ENCODE results near the gene SLC16A2. TPM values are rescaled to one million over a fixed set of nuclear protein-coding genes. Genes with fewer than 3 reads are reported as not detected.
"Not testable (repeated sequence)": the region's sequence is repeated elsewhere in the genome, so short reads cannot be mapped to it uniquely, and the experiment has no call there.

Gene SLC16A2
- polyA plus RNA-seq, 4 donors, result 0.27 to 5.1 (median 1.6) TPM

- 83 to 93% (median 86%) methylated on average over 4 of the region's 4 CpGs for WGBS, 3 donors
- H3K27ac ChIP-seq (ENCODE audit: low read depth in 1 of 3, low read length in 2 of 3), result no peak overlapping the region
- H3K27me3 ChIP-seq (ENCODE audit: control insufficient read depth in 3 of 3, insufficient read depth in 3 of 3, low read length in 3 of 3), result no peaks in the 10 kb centered on the region
- H3K4me1 ChIP-seq (ENCODE audit: control insufficient read depth in 3 of 3, insufficient read depth in 2 of 3, low read depth in 1 of 3, low read length in 2 of 3), result no peaks in the 10 kb centered on the region
- H3K36me3 ChIP-seq (ENCODE audit: control insufficient read depth in 3 of 3, insufficient read depth in 2 of 3, low read depth in 1 of 3, low read length in 3 of 3), result no peaks in the 10 kb centered on the region
- DNase-seq (no peak), FAIRE-seq (no peak)
- no peaks in the 10 kb centered on the region for H3K9me3 ChIP-seq (ENCODE audit: control insufficient read depth in 2 of 2, insufficient read depth in 1 of 2, low read depth in 1 of 2, low read length in 1 of 2)
- H3K4me3 ChIP-seq (ENCODE audit: low read depth in 1 of 3, low read length in 3 of 3), result no peak overlapping the region
Observed at GRCh38 chrX:74461384-74461783, 40.1 kb downstream of the SLC16A2 start.

DNA sequence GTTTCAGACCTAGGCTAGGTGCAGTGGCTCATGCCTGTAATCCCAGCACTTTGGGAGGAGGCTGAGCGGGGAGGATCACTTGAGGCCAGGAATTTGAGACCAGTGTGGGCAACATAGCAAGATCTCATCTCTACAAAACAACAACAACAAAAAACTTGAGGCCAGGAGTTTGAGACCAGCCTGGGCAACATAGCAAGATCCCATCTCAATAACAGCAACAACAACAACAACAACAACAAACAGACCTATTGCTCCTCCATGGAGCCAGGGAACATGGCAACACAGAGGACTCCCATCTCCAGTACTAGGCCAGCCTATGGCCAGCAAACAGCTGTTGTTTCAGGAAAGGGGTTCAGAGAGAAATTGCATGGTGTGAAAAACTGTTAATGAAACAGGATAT, 43.4 kb downstream of the SLC16A2 start:
- DNase-seq, result no peak
- no peaks in the 10 kb centered on the region for H3K4me1 ChIP-seq (ENCODE audit: control insufficient read depth in 3 of 3, insufficient read depth in 2 of 3, low read depth in 1 of 3, low read length in 2 of 3)
- H3K27me3 ChIP-seq (ENCODE audit: control insufficient read depth in 3 of 3, insufficient read depth in 3 of 3, low read length in 3 of 3), result no peaks in the 10 kb centered on the region
- no peaks in the 10 kb centered on the region for H3K9me3 ChIP-seq (ENCODE audit: control insufficient read depth in 2 of 2, insufficient read depth in 1 of 2, low read depth in 1 of 2, low read length in 1 of 2)
- H3K4me3 ChIP-seq (ENCODE audit: low read depth in 1 of 3, low read length in 3 of 3), result no peak overlapping the region
- 87 to 100% (median 100%) methylated on average over 1 of the region's 1 CpG for WGBS, 3 donors
- no peak overlapping the region for H3K27ac ChIP-seq (ENCODE audit: low read depth in 1 of 3, low read length in 2 of 3)
- no peak for FAIRE-seq
- H3K36me3 ChIP-seq (ENCODE audit: control insufficient read depth in 3 of 3, insufficient read depth in 2 of 3, low read depth in 1 of 3, low read length in 3 of 3), result no peaks in the 10 kb centered on the region

GRCh38 chrX:74465424-74465823, 44.1 kb downstream of the SLC16A2 start:
- FAIRE-seq, result no peak
- 83 to 100% (median 83%) methylated on average over 1 of the region's 1 CpG for WGBS, 3 donors
- Histone ChIP-seq H3K9me3 (ENCODE audit: control insufficient read depth in 2 of 2, insufficient read depth in 1 of 2, low read depth in 1 of 2, low read length in 1 of 2) (no peaks in the 10 kb centered on the region), H3K27ac (ENCODE audit: low read depth in 1 of 3, low read length in 2 of 3) (no peak overlapping the region), H3K4me3 (ENCODE audit: low read depth in 1 of 3, low read length in 3 of 3) (no peak overlapping the region), H3K4me1 (ENCODE audit: control insufficient read depth in 3 of 3, insufficient read depth in 2 of 3, low read depth in 1 of 3, low read length in 2 of 3) (no peaks in the 10 kb centered on the region), H3K27me3 (ENCODE audit: control insufficient read depth in 3 of 3, insufficient read depth in 3 of 3, low read length in 3 of 3) (no peaks in the 10 kb centered on the region), H3K36me3 (ENCODE audit: control insufficient read depth in 3 of 3, insufficient read depth in 2 of 3, low read depth in 1 of 3, low read length in 3 of 3) (no peaks in the 10 kb centered on the region)
- DNase-seq, result no peak

GRCh38 chrX:74467656-74468055, 46.4 kb downstream of the SLC16A2 start:
- no peaks in the 10 kb centered on the region for H3K36me3 ChIP-seq (ENCODE audit: control insufficient read depth in 3 of 3, insufficient read depth in 2 of 3, low read depth in 1 of 3, low read length in 3 of 3)
- H3K27me3 ChIP-seq (ENCODE audit: control insufficient read depth in 3 of 3, insufficient read depth in 3 of 3, low read length in 3 of 3), result no peaks in the 10 kb centered on the region
- H3K4me1 ChIP-seq (ENCODE audit: control insufficient read depth in 3 of 3, insufficient read depth in 2 of 3, low read depth in 1 of 3, low read length in 2 of 3), result no peaks in the 10 kb centered on the region
- no peaks in the 10 kb centered on the region for H3K9me3 ChIP-seq (ENCODE audit: control insufficient read depth in 2 of 2, insufficient read depth in 1 of 2, low read depth in 1 of 2, low read length in 1 of 2)
- no peak overlapping the region for H3K27ac ChIP-seq (ENCODE audit: low read depth in 1 of 3, low read length in 2 of 3)
- FAIRE-seq (no peak), DNase-seq (no peak)
- H3K4me3 ChIP-seq (ENCODE audit: low read depth in 1 of 3, low read length in 3 of 3), result no peak overlapping the region

- not testable (repeated sequence) for H3K9me3 ChIP-seq (ENCODE audit: control insufficient read depth in 2 of 2, insufficient read depth in 1 of 2, low read depth in 1 of 2, low read length in 1 of 2); DNase-seq; H3K27me3 ChIP-seq (ENCODE audit: control insufficient read depth in 3 of 3, insufficient read depth in 3 of 3, low read length in 3 of 3); H3K4me1 ChIP-seq (ENCODE audit: control insufficient read depth in 3 of 3, insufficient read depth in 2 of 3, low read depth in 1 of 3, low read length in 2 of 3); H3K27ac ChIP-seq (ENCODE audit: low read depth in 1 of 3, low read length in 2 of 3); H3K36me3 ChIP-seq (ENCODE audit: control insufficient read depth in 3 of 3, insufficient read depth in 2 of 3, low read depth in 1 of 3, low read length in 3 of 3); H3K4me3 ChIP-seq (ENCODE audit: low read depth in 1 of 3, low read length in 3 of 3); FAIRE-seq
- 56 to 83% (median 80%) methylated on average over 2 of the region's 2 CpGs for WGBS, 3 donors
Observed at GRCh38 chrX:74473116-74473515, 51.8 kb downstream of the SLC16A2 start.

- Histone ChIP-seq H3K27me3 (ENCODE audit: control insufficient read depth in 3 of 3, insufficient read depth in 3 of 3, low read length in 3 of 3) (no peaks in the 10 kb centered on the region), H3K4me1 (ENCODE audit: control insufficient read depth in 3 of 3, insufficient read depth in 2 of 3, low read depth in 1 of 3, low read length in 2 of 3) (no peaks in the 10 kb centered on the region), H3K4me3 (ENCODE audit: low read depth in 1 of 3, low read length in 3 of 3) (no peak overlapping the region), H3K27ac (ENCODE audit: low read depth in 1 of 3, low read length in 2 of 3) (no peak overlapping the region), H3K9me3 (ENCODE audit: control insufficient read depth in 2 of 2, insufficient read depth in 1 of 2, low read depth in 1 of 2, low read length in 1 of 2) (no peaks in the 10 kb centered on the region), H3K36me3 (ENCODE audit: control insufficient read depth in 3 of 3, insufficient read depth in 2 of 3, low read depth in 1 of 3, low read length in 3 of 3) (no peaks in the 10 kb centered on the region)
- DNase-seq (no peak), FAIRE-seq (no peak)
- WGBS, 3 donors, result 33 to 70% (median 62%) methylated on average over 1 of the region's 1 CpG
Observed at GRCh38 chrX:74490247-74490646, 69.0 kb downstream of the SLC16A2 start.

- Histone ChIP-seq H3K27me3 (ENCODE audit: control insufficient read depth in 3 of 3, insufficient read depth in 3 of 3, low read length in 3 of 3) (no peaks in the 10 kb centered on the region), H3K4me1 (ENCODE audit: control insufficient read depth in 3 of 3, insufficient read depth in 2 of 3, low read depth in 1 of 3, low read length in 2 of 3) (no peaks in the 10 kb centered on the region), H3K9me3 (ENCODE audit: control insufficient read depth in 2 of 2, insufficient read depth in 1 of 2, low read depth in 1 of 2, low read length in 1 of 2) (no peaks in the 10 kb centered on the region), H3K36me3 (ENCODE audit: control insufficient read depth in 3 of 3, insufficient read depth in 2 of 3, low read depth in 1 of 3, low read length in 3 of 3) (no peaks in the 10 kb centered on the region), H3K4me3 (ENCODE audit: low read depth in 1 of 3, low read length in 3 of 3) (no peak overlapping the region), H3K27ac (ENCODE audit: low read depth in 1 of 3, low read length in 2 of 3) (no peak overlapping the region)
- 49 to 73% (median 63%) methylated on average over 3 of the region's 3 CpGs for WGBS, 3 donors
- no peak for DNase-seq
- no peak for FAIRE-seq
Observed at GRCh38 chrX:74492720-74493201, 71.5 kb downstream of the SLC16A2 start.

GRCh38 chrX:74493806-74494205, 72.5 kb downstream of the SLC16A2 start:
- Histone ChIP-seq H3K27ac (ENCODE audit: low read depth in 1 of 3, low read length in 2 of 3) (no peak overlapping the region), H3K9me3 (ENCODE audit: control insufficient read depth in 2 of 2, insufficient read depth in 1 of 2, low read depth in 1 of 2, low read length in 1 of 2) (no peaks in the 10 kb centered on the region), H3K4me1 (ENCODE audit: control insufficient read depth in 3 of 3, insufficient read depth in 2 of 3, low read depth in 1 of 3, low read length in 2 of 3) (no peaks in the 10 kb centered on the region), H3K4me3 (ENCODE audit: low read depth in 1 of 3, low read length in 3 of 3) (no peak overlapping the region), H3K36me3 (ENCODE audit: control insufficient read depth in 3 of 3, insufficient read depth in 2 of 3, low read depth in 1 of 3, low read length in 3 of 3) (no peaks in the 10 kb centered on the region), H3K27me3 (ENCODE audit: control insufficient read depth in 3 of 3, insufficient read depth in 3 of 3, low read length in 3 of 3) (no peaks in the 10 kb centered on the region)
- WGBS, 3 donors, result 58 to 86% (median 85%) methylated on average over 3 of the region's 3 CpGs
- FAIRE-seq (no peak), DNase-seq (no peak)

GRCh38 chrX:74498924-74499323, 77.6 kb downstream of the SLC16A2 start:
- no peak for FAIRE-seq

More at GRCh38 chrX:74498924-74499323, 77.6 kb downstream of the SLC16A2 start:
- H3K27me3 ChIP-seq (ENCODE audit: control insufficient read depth in 3 of 3, insufficient read depth in 3 of 3, low read length in 3 of 3), result no peaks in the 10 kb centered on the region
- no peaks in the 10 kb centered on the region for H3K9me3 ChIP-seq (ENCODE audit: control insufficient read depth in 2 of 2, insufficient read depth in 1 of 2, low read depth in 1 of 2, low read length in 1 of 2)
- DNase-seq, result no peak
- H3K27ac ChIP-seq (ENCODE audit: low read depth in 1 of 3, low read length in 2 of 3), result no peak overlapping the region
- no peak overlapping the region for H3K4me3 ChIP-seq (ENCODE audit: low read depth in 1 of 3, low read length in 3 of 3)
- H3K36me3 ChIP-seq (ENCODE audit: control insufficient read depth in 3 of 3, insufficient read depth in 2 of 3, low read depth in 1 of 3, low read length in 3 of 3), result no peaks in the 10 kb centered on the region
- H3K4me1 ChIP-seq (ENCODE audit: control insufficient read depth in 3 of 3, insufficient read depth in 2 of 3, low read depth in 1 of 3, low read length in 2 of 3), result no peaks in the 10 kb centered on the region

All from small intestine (tissue), 7 donors.